GM23338 (cell line): ENCODE results near the gene SNRNP200. TPM values are rescaled to one million over a fixed set of nuclear protein-coding genes. Genes with fewer than 3 reads are reported as not detected.

ENCODE experiments used
- ATAC-seq: fragments of 200-7000 bp; cut with Tn5 transposase; 3 replicates; pipeline ENCODE4 v1.9.1; 2020
- DNase-seq: peaks from one replicate; pipeline ENCODE4 v3.0.0-alpha.2; 2015; ENCODE audit warnings: low spot score
- H2AFZ ChIP-seq: fragments of 200-600 bp; sonication (generic); 2 replicates; pipeline ENCODE4 v1.8.0; 2016; ENCODE audit warnings: antibody characterized with exemption, mild to moderate bottlenecking, moderate library complexity
- H3F3A ChIP-seq: fragments of 200-600 bp; sonication (generic); replicated peaks from 2 replicates; pipeline ENCODE4 v1.8.0; 2017; ENCODE audit warnings: antibody characterized with exemption, mixed run types, low read depth
- H3K27ac ChIP-seq: fragments of 200-600 bp; sonication (generic); 2 replicates; pipeline ENCODE4 v1.6.1; 2016; ENCODE audit warnings: low read depth
- H3K27me3 ChIP-seq: fragments of 200-600 bp; sonication (generic); 2 replicates; pipeline ENCODE4 v1.8.0; 2016; ENCODE audit warnings: mild to moderate bottlenecking, mixed run types, moderate library complexity; ENCODE audit not compliant: insufficient read depth
- H3K36me3 ChIP-seq: fragments of 200-600 bp; sonication (generic); 2 replicates; pipeline ENCODE4 v1.8.0; 2016; ENCODE audit warnings: mild to moderate bottlenecking; ENCODE audit not compliant: insufficient read depth
- H3K4me1 ChIP-seq: fragments of 200-600 bp; sonication (generic); 2 replicates; pipeline ENCODE4 v1.8.0; 2016; ENCODE audit warnings: mild to moderate bottlenecking, moderate library complexity; ENCODE audit not compliant: insufficient read depth
- H3K4me2 ChIP-seq: fragments of 200-600 bp; sonication (generic); 2 replicates; pipeline ENCODE4 v1.7.1; 2017; ENCODE audit warnings: mixed run types
- H3K4me3 ChIP-seq: fragments of 200-600 bp; sonication (generic); 2 replicates; pipeline ENCODE4 v1.6.1; 2016; ENCODE audit warnings: mixed run types
- H3K79me2 ChIP-seq: fragments of 200-600 bp; sonication (generic); replicated peaks from 2 replicates; pipeline ENCODE4 v1.8.0; 2017; ENCODE audit warnings: mild to moderate bottlenecking; ENCODE audit not compliant: insufficient read depth
- H3K9me2 ChIP-seq: fragments of 200-600 bp; sonication (generic); 2 replicates; pipeline ENCODE4 v1.8.0; 2017; ENCODE audit not compliant: insufficient read depth
- H4K20me1 ChIP-seq: fragments of 200-600 bp; sonication (generic); replicated peaks from 2 replicates; pipeline ENCODE4 v1.8.0; 2017; ENCODE audit warnings: mild to moderate bottlenecking; ENCODE audit not compliant: insufficient read depth
- H3K27ac Mint-ChIP-seq: 2 replicates; pipeline ENCODE4 v1.8.0; 2020; ENCODE audit warnings: inconsistent platforms, mild to moderate bottlenecking, moderate library complexity, mixed read lengths
- H3K27me3 Mint-ChIP-seq: 3 replicates; pipeline ENCODE4 v1.8.0; 2022; ENCODE audit warnings: low read depth, mild to moderate bottlenecking, moderate library complexity, mixed read lengths, inconsistent platforms; ENCODE audit not compliant: insufficient read depth, poor library complexity
- H3K36me3 Mint-ChIP-seq: 3 replicates; pipeline ENCODE4 v1.8.0; 2021; ENCODE audit warnings: low read depth, mild to moderate bottlenecking, inconsistent platforms, moderate library complexity, mixed read lengths
- H3K4me1 Mint-ChIP-seq: 3 replicates; pipeline ENCODE4 v1.8.0; 2020; ENCODE audit warnings: mild to moderate bottlenecking, inconsistent platforms, mixed read lengths
- H3K4me3 Mint-ChIP-seq: 3 replicates; pipeline ENCODE4 v1.8.0; 2021; ENCODE audit warnings: moderate library complexity, mild to moderate bottlenecking, inconsistent platforms, mixed read lengths
- H3K9me3 Mint-ChIP-seq: 3 replicates; pipeline ENCODE4 v1.8.0; 2020; ENCODE audit warnings: moderate library complexity, mild to moderate bottlenecking, inconsistent platforms, mixed read lengths
- EZH2 ChIP-seq: fragments of 200-600 bp; sonication (generic); IDR thresholded peaks from one replicate; pipeline ENCODE4 v1.8.0; 2017; ENCODE audit warnings: antibody characterized with exemption, mild to moderate bottlenecking, low read depth; ENCODE audit not compliant: unreplicated experiment
- REST ChIP-seq: IDR thresholded peaks from one replicate; pipeline ENCODE4 v1.6.1; 2018; ENCODE audit warnings: antibody characterized with exemption; ENCODE audit not compliant: unreplicated experiment
- STAT1 ChIP-seq: IDR thresholded peaks from one replicate; pipeline ENCODE4 v1.6.1; 2016; ENCODE audit warnings: antibody characterized with exemption; ENCODE audit not compliant: unreplicated experiment
- polyA plus RNA-seq: library from polyadenylated mRNA; unstranded; fragments of >200 nt; fragmentation: Nextera tagmentation; extraction: Ambion mirVana; gene quantifications from 2 replicates; pipeline ENCODE4 v1.2.1, GENCODE V29; 2016
- total RNA-seq: library from RNA; depleted of rRNA; stranded (reverse); fragments of >200 nt; shearing (Covaris generic); gene quantifications from 2 replicates; pipeline ENCODE4 v1.2.3, GENCODE V29; 2014

Gene SNRNP200
- total and polyA plus RNA-seq, 2 experiments from 2014 or later: 70.7 to 179 TPM

GRCh38 chr2:96243843-96244242 is 61.5 kb downstream of the SNRNP200 start:
- no peaks in the 10 kb centered on the region for H4K20me1 ChIP-seq
- no peak overlapping the region for H3K27ac Mint-ChIP-seq

GRCh38 chr2:96241900-96242611 is 63.3 kb downstream of the SNRNP200 start:
- no peaks in the 10 kb centered on the region; the same call in 1 of the 2 replicates for H3K9me2 ChIP-seq
- H3F3A ChIP-seq: no peaks in the 10 kb centered on the region
- H3K4me1 ChIP-seq: no peaks in the 10 kb centered on the region; the same call in 1 of the 2 replicates
- no peaks in the 10 kb centered on the region for H3K79me2 ChIP-seq
- H3K4me1 Mint-ChIP-seq: peaks cover 15% of the 10 kb centered on the region
- H3K27ac ChIP-seq: no peak overlapping the region
- H3K9me3 Mint-ChIP-seq: no peaks in the 10 kb centered on the region; the same call in 1 of the 3 replicates
- H3K36me3 ChIP-seq: no peaks in the 10 kb centered on the region
- peaks cover 3% of the 10 kb centered on the region; the same call in 2 of the 3 replicates for H3K36me3 Mint-ChIP-seq
- H3K4me3 Mint-ChIP-seq: no peak overlapping the region
- peaks cover 4% of the 10 kb centered on the region for H3K27me3 Mint-ChIP-seq
- no peaks in the 10 kb centered on the region for H3K27me3 ChIP-seq
- H3K4me2 ChIP-seq: no peak overlapping the region
- no peaks in the 10 kb centered on the region for H4K20me1 ChIP-seq
- H3K27ac Mint-ChIP-seq: peak overlapping the region; percentile 72
- H2AFZ ChIP-seq: no peak overlapping the region
- ATAC-seq (no peak), DNase-seq (peak; percentile 20)
- no peak overlapping the region for H3K4me3 ChIP-seq
- TF ChIP-seq REST (no peak), STAT1 (no peak)

More at GRCh38 chr2:96243843-96244242, 61.5 kb downstream of the SNRNP200 start:
- no peaks in the 10 kb centered on the region; the same call in 1 of the 3 replicates for H3K9me3 Mint-ChIP-seq
- Histone ChIP-seq H3K4me1 (no peaks in the 10 kb centered on the region; the same call in 1 of the 2 replicates), H3F3A (no peaks in the 10 kb centered on the region), H3K27ac (no peak overlapping the region), H3K9me2 (no peaks in the 10 kb centered on the region), H2AFZ (no peak overlapping the region), H3K27me3 (no peaks in the 10 kb centered on the region), H3K4me2 (no peak overlapping the region), H3K36me3 (no peaks in the 10 kb centered on the region), H3K79me2 (no peaks in the 10 kb centered on the region), H3K4me3 (no peak overlapping the region)
- peaks cover 3% of the 10 kb centered on the region; the same call in 2 of the 3 replicates for H3K36me3 Mint-ChIP-seq
- H3K27me3 Mint-ChIP-seq: peaks cover 4% of the 10 kb centered on the region
- H3K4me1 Mint-ChIP-seq: peaks cover 15% of the 10 kb centered on the region
- TF ChIP-seq REST: no peak
- no peak for TF ChIP-seq EZH2
- DNase-seq (no peak), ATAC-seq (no peak)
- H3K4me3 Mint-ChIP-seq: no peak overlapping the region
